NCI-H146 treated with DMSO at 0.1 percent for 48 hours (cell line): ENCODE data around the gene IGF1.
"Not testable (repeated sequence)": the region's sequence is repeated elsewhere in the genome, so short reads cannot be mapped to it uniquely, and the experiment has no call there.

ENCODE experiments used
- DNase-seq: peaks from one replicate; lab custom pipeline; 2025; ENCODE audit not compliant: unreplicated experiment; lab: John Stamatoyannopoulos, UW

IGF1 gene

DNA sequence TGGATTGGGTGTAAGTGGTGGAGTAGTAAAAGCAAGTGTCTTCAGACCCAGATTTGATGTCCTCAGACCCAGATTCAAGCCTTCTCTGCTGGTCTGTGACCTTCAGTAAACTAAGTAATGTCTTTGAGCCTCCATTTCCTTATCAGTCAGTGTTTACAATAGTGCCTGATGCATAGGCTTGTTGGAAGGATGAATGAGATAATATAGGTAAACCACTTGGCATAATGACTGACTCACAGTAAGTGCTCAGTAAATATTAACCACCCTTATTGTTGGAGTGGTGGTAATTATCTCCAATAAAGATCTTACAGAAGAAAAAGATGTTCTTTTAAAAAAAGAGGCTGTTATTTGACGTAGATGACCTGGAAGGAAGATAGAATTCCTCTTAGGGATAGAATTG, 86.2 kb downstream of the IGF1 start:
- no peak for DNase-seq

DNA sequence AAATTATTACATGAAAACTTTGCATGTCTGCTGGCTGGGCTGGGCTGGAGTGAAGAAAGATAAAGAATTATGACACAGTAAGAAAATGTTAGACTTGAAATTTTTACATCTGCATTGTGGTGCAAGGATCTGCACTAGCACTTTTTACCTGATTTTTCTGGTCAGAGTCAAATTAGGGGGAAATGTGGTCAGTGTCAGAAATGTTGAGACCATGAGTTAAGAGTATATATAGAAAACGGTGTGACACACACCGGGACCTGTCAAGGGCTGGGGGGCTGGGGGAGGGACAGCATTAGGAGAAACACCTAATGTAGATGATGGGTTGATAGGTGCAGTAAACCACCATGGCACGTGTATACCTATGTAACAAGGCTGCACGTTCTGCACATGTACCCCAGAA, 90.3 kb downstream of the IGF1 start:
- DNase-seq: no peak

DNA sequence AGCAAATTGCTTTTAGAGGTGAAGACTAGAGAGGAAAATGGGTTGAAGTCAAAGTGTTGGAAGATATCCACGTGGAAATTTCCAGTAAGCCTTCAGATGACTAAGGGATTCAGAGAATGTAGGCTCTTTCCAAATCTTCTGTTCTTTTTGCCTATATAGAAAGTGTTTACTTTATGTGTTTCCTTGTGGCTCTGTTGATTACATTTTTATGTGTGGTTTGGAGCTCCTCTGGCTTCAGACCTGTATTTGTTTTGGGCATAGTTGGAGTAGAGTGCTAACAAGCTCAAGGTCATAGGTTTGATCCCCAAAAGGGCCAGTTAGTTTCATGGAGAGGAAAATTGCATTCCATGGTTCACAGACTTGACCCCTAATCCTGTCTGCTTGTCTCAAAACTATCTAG, 91.9 kb downstream of the IGF1 start:
- no peak for DNase-seq

DNA sequence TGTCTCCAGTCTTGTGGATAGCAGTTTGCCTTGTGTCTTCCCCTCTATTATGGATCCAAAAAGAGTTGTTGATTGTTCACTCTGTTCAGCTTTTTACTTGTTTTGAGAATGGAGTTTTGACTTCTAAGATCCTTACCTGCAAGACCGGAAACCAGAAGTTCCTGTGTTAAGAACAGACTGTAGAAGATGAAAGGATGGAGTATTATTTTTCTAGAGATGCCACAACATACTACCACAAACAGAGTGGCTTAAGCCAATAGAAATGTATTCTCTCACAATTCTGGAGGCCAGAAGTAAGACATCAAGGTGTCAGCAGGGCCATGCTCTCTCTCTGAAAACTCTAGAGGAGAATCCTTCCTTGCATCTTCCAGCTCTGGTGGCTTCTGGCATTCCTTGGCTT, 95.0 kb downstream of the IGF1 start:
- no peak for DNase-seq

DNA sequence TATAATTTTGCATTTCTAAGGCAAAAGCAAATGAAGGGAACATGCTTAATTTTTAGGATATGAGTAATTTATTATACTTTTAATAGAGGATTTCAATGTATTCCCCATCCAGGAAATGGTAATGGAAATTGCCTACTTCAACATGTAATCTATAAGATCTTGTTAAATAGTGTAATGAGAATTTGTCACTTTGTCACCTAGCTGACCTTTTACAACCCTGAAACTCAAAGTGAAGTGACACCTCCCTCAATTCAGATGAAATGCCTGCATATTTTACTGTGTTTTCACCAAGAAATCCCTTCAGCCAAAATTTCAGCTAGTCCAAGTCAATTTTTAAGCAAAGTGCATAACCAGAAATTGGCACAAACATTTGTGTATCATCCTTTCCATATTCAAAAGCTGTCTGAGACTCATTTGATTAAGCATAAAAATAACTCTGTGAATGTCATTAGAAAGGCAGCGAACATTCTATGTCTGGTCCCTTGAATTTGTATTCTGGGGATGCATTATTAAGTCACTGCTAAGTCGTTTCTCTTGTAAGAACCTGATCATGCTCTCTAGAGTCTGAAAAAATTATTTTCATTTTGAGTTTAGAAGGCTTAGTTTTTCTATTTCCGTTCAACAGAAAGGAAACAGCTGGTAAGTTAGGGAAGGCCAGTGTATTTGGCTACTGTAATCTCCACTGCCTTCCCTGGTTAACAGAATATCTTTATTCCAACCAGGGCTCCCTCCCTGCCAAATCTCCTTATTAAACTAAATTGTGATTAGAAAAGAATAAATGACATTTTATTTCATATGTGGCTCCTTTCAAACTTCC, 100.8 kb downstream of the IGF1 start:
- DNase-seq: no peak

DNA sequence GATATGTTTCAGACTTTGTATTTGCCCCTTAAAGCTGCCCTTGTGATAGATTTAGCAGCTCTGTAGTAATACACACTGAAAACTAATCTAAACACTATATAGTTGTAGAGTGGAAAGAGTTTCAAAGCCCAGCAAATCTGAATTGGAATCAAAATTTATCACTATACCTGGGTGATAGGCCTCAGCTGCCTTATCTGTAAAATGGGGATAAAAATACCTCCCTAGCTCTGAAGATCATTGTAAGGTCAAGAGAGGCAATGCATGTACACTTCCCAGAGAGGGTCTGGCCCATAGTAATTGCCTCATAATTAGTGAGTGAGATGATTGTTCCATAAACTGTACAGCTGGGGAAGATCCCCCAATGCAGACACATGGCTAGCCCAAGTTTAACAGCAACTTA, 103.6 kb downstream of the IGF1 start:
- no peak for DNase-seq

DNA sequence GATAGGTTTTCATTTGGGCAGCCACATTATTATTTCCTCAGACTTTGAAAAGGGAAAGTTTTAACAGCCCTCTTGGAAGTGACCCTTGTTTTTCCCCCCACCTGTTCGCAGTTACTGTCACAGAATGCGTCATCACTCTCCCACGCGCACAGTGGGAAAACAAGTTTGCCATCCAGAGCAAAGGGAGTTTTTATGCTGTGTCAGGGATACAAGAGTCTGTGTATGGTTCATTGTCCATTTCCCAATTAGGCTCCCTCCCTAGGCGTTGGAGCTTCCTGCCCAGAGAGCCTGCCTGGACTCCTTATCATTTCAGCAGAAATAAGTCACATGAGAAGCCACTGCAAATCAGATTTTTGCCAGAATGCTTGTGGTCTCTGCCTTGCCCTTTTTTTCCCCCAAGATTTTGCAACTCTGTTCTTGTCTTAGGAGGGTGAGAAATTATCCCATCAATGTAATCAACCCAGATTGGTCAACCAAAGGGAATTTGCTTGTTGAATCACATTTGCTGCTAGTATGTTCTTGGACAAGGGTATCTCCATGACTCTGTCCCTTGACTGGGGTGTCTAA, 104.1 kb downstream of the IGF1 start:
- DNase-seq: no peak

DNA sequence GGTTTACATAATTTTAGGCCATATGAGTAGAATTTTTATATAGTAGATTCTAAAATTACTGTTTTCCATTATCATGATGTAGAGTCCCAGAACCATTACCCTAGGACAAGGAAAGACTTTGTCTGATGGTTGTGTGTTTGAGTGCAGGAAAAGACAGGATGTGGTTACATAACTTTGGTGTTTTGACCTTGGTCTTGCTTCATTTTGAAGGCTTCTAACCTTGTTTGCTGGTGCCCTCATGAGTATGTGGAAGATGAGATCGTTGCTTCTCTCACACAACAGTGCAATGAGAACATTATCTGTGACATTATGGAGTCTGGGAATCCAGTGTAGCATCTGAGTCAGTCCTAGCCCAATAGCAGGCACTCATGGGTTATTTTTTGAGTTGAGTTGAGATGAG, 106.2 kb downstream of the IGF1 start:
- no peak for DNase-seq

DNA sequence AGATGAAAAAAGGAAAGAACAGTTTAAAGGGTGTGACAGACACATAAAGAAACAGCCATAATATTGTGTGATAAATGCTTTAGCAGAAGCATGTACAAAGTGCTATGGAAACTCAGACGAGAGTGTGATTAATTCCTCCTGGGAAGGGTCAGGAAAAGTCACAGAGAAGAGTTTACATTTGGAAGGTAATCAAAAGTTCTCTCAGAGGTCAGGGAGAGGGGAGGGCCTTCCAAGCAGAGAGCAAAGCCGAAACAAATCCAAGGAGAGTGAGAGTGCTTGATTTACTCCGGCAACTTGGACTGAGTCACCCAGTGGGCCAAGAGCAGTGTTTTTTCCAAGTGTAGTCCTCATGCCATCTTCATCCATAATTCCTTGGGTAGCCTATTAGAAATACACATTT, 108.3 kb downstream of the IGF1 start:
- no peak for DNase-seq

DNA sequence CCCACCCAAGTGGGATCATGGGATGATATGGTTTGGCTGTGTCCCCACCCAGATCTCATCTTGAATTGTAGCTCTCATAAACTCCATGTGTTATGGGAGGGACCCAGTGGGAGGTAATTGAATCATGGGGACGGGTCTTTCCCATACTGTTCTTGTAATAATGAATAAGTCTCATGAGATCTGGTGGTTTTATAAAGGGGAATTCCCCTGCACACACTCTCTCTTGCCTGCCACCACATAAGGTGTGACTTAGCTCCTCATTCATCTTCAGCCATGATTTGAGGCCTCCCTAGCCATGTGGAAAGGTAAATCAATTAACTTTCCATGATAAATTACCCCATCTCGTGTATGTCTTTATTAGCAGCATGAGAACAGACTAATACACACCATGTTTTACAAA, 109.2 kb downstream of the IGF1 start:
- no peak for DNase-seq

DNA sequence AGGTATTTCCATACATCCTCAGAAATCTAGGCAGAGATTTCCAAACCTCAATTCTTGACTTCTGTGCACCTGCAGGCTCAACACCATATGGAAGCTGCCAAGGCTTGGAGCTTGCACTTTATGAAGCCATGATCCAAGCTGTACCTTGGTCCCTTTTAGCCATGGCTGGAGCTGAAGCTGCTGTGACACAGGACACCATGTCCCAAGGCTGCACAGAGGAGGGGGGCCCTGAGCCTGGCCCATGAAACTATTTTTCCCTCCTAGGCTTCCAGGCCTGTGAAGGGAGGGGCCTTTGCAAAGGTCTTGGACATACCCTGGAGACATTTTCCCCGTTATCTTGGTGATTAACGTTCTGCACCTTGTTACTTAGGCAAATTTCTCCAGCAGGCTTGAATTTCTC, 110.5 kb downstream of the IGF1 start:
- no peak for DNase-seq

DNA sequence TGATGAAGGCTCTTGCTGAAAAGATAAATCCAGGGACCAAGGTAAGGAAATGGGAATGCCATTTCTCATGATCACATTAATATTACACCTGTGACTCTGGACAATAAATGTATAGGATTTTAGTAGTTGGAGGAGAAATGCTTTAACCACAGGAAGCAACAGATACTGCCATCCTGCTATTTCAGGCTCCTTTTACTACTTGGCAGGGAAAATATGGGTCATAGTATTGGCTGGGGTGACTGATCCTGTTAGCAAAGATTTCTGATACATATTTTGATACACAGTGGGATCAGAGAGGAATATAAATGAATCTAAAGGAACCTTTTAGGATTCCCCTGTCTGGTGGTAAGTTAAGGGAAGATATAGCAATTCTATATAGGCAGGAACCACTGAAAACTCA, 115.0 kb downstream of the IGF1 start:
- DNase-seq: no peak

DNA sequence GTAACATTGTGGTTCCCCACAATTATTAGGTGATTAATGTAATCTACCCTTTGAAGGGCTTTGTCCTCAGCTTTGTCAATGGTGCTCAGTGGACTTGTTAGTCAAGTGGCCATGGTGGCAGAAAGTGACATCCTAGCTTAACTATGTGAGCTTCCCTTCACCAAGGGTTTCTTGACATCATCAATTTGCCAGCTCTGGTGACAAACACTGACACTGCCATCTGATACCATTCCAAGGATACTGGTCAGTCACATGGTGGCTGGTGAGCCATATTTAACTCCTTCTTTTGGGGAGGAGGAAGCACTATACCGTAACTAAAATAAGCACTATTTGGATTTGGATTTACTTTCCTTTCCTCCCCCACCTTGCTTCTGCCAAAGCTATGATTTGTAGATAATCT, 115.7 kb downstream of the IGF1 start:
- DNase-seq: no peak

DNA sequence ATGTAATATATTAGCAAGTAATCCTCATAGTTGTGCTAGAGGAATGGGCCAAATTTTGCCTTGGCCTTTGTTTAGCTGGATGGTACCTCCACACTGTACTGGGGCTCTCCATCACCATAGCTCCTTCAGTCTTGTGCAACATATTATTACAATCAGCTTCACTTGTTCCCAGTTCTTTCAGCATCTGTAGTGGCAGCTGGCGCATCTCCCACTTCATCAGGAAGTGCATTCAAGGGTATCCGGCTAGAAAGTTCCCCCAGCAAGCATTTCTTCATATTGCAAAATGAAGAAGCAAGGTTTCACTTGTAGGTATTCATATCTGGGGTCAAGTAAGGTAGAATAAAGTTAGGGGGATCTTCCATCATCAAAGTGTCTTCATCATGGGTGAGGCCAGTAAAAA, 123.7 kb downstream of the IGF1 start:
- DNase-seq: no peak

DNA sequence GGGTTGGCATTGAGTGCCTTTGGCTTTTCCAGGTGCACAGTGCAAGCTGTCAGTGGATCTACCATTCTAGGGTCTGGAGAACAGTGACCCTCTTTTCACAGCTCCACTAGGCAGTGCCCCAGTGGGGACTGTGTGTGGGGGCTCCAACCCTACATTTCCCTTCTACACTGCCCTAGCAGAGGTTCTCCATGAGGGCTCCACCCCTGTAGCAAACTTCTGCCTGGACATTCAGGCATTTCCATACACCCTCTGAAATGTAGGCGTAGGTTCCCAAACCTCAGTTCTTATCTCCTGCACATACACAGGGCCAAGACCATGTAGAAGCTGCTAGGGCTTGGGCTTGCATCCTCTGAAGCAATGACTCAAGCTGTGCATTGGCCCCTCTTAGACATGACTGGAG, 126.1 kb downstream of the IGF1 start:
- DNase-seq: not testable (repeated sequence)

DNA sequence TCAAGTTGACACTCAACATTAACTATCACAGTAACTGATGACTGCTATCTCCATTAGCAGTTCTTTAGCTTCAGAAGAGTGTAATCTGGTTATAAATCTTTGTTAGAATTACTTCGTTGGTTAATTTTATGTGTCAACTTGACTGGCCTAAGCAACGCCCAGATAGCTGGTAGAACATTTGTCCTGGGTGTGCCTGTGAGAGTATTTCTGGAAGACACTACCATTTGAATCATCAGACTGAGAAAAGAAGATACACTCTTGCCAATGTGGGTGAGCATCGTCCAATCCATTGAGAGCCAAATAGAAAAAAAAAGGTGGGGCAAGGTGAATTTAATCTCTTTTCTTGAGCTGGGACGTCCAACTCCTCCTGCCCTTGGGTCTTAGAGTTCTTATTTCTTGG, 129.0 kb downstream of the IGF1 start:
- no peak for DNase-seq

DNA sequence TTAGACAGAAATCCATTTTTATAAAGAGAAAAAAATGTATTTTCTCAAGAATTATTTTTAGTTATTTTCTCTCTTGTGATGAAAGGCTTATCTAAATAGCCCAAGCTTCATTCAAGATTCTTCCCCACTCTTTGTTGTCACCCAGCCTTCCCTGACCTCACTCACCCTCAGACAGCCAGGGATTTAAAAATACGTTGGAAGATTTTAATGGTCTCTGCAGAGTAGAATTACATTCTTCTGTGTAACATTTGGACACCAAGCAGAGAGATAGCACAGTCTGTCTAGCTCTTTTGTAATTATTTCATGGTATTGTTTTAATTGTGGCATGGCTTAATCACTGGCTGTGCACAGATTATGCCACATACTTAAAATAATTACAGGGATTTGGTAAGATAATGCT, 130.3 kb downstream of the IGF1 start:
- no peak for DNase-seq

DNA sequence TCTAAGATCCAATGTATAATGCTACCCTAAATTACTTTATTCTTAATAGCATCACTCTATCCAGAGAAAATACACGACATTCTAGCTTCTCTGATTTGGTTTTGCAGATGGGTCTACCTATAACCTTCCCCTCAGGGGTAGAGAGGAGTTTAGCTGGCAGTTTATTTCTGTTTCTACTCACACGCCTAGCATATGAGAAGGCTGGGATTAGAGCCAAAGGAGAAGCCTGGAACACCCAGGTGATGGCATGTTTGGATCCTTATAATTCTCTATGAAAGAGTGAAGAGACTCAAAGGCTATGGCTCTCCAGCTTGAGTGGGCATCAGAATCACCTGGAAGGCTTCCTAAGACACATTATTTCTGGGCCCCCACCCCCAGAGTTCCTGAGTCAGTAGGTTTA, 131.3 kb downstream of the IGF1 start:
- no peak for DNase-seq

DNA sequence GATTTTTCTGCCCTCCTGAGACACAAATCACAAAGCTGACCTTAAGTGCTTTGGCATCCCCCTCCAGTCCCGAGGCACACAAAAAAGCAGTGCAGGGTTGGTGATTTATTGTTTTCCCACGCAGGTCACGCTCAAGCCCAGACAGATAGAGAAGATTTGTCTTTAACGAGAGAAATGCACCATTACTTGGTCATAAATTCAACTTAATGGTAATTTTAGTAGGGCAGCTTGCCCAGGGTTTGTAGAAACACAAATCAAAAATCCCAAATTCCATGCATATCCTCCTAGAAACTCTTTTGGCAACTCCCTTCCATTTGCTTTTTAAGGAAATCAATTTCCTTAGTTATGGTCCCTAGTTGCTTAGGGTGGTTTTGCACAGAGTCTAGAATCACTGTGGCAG, 132.6 kb downstream of the IGF1 start:
- no peak for DNase-seq
